Gastrocnemius medialis (tissue), 4 donors: ENCODE data around the gene PRDM16. TPM values are rescaled to one million over a fixed set of nuclear protein-coding genes. Genes with fewer than 3 reads are reported as not detected.

Source experiments
- ATAC-seq, 2 donors: fragments of 150-250 bp; one replicate each; pipeline ENCODE4 v1.9.1; 2016
- DNase-seq, 2 donors: peaks; one replicate each; pipeline ENCODE4 v3.0.0-alpha.2; 2019
- H3K27ac ChIP-seq, 4 donors: fragments of 200-600 bp; sonication (generic); 1 replicate in 1 of 4; 2 replicates in 3 of 4; pipeline ENCODE4 v1.5.1; 2016 to 2018; ENCODE audit warnings: mild to moderate bottlenecking in 2 of 4, moderate library complexity in 1 of 4
- H3K27me3 ChIP-seq, 3 donors: fragments of 200-600 bp; sonication (generic) in 2 of 3; 1 replicate in 1 of 3; 2 replicates in 2 of 3; pipeline versions ENCODE4 v1.5.1 to v1.6.0; 2016 to 2019; ENCODE audit warnings: mild to moderate bottlenecking in 1 of 3, moderate library complexity in 1 of 3
- H3K36me3 ChIP-seq, 2 donors: fragments of 200-600 bp; sonication (generic) in 1 of 2; one replicate each; pipeline ENCODE4 v1.5.1; 2017 to 2018
- H3K4me1 ChIP-seq, 2 donors: fragments of 200-600 bp; sonication (generic) in 1 of 2; one replicate each; pipeline ENCODE4 v1.5.1; 2016 to 2017; ENCODE audit warnings: mild to moderate bottlenecking in 2 of 2
- H3K4me3 ChIP-seq, 4 donors: fragments of 200-600 bp; sonication (generic) in 3 of 4; 1 replicate in 1 of 4; 2 replicates in 3 of 4; pipeline ENCODE4 v1.5.1; 2016 to 2019; ENCODE audit warnings: mild to moderate bottlenecking in 2 of 4
- H3K9me3 ChIP-seq, 3 donors: fragments of 200-600 bp; sonication (generic) in 2 of 3; 1 replicate in 1 of 3; 2 replicates in 2 of 3; pipeline ENCODE4 v1.5.1; 2016 to 2019
- POLR2A ChIP-seq, 2 donors: fragments of 450-650 bp; IDR thresholded peaks; one replicate each; pipeline ENCODE4 v1.6.1; 2017; ENCODE audit warnings: antibody characterized with exemption in 2 of 2, mild to moderate bottlenecking in 2 of 2, moderate library complexity in 2 of 2
- in situ Hi-C, 4 donors: fragments of 200-750 bp; cut with MboI; loops; one replicate each; pipeline versions ENCODE4 v1.15.0 to v1.8.0; 2017; ENCODE audit warnings: low sequenced_read_pairs in 4 of 4
- intact Hi-C: fragments of 100-400 bp; cut with DNase I; formaldehyde crosslinking; loops from one replicate; pipeline ENCODE4 v1.15.1; 2023; ENCODE audit warnings: low total_unique reads
- total RNA-seq, 4 donors: library from RNA; depleted of rRNA; stranded (reverse); fragments of >200 nt; gene quantifications; one replicate each; pipeline versions ENCODE4 v1.1.0 to v1.2.3, GENCODE V29; 2016
- TF ChIP-seq, protein P1 (sequence below), 5 experiments: fragments of 450-650 bp in 3 of 5; fragments of 200-600 bp in 2 of 5; sonication (generic) in 2 of 5; IDR thresholded peaks in 4 of 5; conservative IDR thresholded peaks in 1 of 5; 1 replicate in 4 of 5; 2 replicates in 1 of 5; pipeline ENCODE4 v1.5.1; 2016 to 2019; ENCODE audit warnings: antibody characterized with exemption in 5 of 5, mild to moderate bottlenecking in 3 of 5, moderate library complexity in 3 of 5

The PRDM16 gene
- total RNA-seq, 4 donors from 2014 or later, result 0.03 to 0.19 (median 0.17) TPM

DNA sequence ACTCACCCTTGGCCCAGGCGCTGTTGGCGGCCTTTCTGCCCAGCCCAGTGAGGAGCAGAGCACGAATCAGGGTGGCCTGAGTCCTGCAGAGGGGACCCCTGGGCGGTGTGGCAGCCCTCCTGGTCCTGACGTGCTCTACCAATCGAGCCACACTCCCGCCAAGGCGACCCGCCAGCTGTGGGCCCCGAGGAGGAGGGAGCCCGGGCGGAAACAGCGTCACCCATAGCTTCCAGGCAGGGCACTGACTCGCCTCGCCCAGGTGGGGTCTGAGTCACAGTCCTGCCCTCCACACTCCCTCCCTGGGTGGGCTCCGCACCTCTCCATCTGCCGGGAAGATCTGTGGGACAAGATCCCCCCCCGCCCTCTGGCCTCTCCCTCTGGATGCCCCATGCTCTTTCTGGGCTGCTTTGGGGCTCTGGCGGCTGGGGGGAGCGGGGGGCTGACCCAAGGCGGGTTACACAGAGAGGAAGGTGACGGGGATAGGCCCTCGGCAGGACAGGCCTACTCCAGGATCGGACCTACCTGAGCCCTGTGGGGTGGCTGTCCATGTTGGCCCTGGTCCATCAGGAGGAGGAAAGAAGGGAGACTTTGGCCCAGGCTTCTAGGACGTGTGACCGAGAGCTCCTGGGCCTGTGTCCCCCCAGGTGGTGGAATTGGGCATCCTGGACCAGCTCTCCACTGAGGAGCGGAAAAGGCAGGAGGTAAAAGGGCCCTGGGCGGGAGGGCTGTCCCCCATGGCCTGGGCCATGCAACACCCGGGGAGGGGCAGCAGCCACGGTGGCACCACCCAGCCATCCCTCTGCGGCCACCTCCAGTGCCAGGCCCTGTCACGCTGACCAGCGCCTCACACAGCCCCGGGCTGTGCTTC lies 399.5 kb downstream of the PRDM16 start:
- ATAC-seq, result no peak

DNA sequence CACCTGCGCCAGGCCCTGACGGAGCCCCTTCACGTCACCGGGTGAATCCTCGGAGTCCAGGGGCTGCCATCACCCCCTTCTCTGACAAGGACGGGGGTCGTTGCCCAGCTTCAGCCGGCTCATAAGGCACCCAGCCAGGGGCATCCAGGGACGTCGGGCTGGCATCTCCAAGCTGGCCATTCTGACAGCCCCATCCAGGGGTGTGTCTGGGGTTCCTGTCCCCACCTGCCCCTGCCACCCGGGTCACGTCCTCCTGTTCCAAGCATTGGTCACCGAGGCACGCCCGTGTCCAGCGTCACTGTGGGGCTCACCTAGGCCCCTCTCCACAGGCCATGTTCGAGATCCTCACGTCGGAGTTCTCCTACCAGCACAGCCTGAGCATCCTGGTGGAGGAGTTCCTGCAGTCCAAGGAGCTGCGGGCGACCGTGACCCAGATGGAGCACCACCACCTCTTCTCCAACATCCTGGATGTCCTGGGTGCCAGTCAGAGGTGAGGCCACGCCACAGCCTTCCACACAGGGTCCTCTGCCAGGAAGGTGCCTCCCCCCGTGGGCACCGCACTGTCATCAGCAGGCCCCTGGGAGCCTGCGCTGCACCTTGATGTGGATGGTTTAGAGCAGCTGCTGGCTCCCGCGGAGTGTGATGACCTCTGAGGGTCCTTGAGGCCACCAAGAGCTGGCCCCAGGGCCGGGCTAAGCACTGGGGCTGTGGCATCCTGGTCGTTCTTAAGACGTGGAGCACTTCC lies 400.3 kb downstream of the PRDM16 start:
- ATAC-seq (no peak), DNase-seq (no peak)
- intact Hi-C loops (no loop called here), in situ Hi-C loops (no loop called here)
- Histone ChIP-seq H3K4me1 (no peaks in the 10 kb centered on the region), H3K27me3 (no peaks in the 10 kb centered on the region), H3K4me3 (no peak overlapping the region), H3K9me3 (no peaks in the 10 kb centered on the region), H3K36me3 (no peaks in the 10 kb centered on the region), H3K27ac (no peak overlapping the region)
- no peak for TF ChIP-seq POLR2A (IDR thresholded peaks at IDR 0.05)
- TF ChIP-seq, protein P1, sequence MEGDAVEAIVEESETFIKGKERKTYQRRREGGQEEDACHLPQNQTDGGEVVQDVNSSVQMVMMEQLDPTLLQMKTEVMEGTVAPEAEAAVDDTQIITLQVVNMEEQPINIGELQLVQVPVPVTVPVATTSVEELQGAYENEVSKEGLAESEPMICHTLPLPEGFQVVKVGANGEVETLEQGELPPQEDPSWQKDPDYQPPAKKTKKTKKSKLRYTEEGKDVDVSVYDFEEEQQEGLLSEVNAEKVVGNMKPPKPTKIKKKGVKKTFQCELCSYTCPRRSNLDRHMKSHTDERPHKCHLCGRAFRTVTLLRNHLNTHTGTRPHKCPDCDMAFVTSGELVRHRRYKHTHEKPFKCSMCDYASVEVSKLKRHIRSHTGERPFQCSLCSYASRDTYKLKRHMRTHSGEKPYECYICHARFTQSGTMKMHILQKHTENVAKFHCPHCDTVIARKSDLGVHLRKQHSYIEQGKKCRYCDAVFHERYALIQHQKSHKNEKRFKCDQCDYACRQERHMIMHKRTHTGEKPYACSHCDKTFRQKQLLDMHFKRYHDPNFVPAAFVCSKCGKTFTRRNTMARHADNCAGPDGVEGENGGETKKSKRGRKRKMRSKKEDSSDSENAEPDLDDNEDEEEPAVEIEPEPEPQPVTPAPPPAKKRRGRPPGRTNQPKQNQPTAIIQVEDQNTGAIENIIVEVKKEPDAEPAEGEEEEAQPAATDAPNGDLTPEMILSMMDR (IDR thresholded peaks at IDR 0.05 in 4 of 5, conservative IDR thresholded peaks at IDR 0.05 in 1 of 5), result no peak

More for the DNA sequence above, 399.5 kb downstream of the PRDM16 start:
- intact Hi-C loops (no loop called here), in situ Hi-C loops (no loop called here)
- Histone ChIP-seq H3K27me3 (no peaks in the 10 kb centered on the region), H3K4me3 (no peak overlapping the region), H3K4me1 (no peaks in the 10 kb centered on the region), H3K36me3 (no peaks in the 10 kb centered on the region), H3K9me3 (no peaks in the 10 kb centered on the region), H3K27ac (no peak overlapping the region)
- TF ChIP-seq POLR2A (IDR thresholded peaks at IDR 0.05), result no peak
- TF ChIP-seq, protein P1 (IDR thresholded peaks at IDR 0.05 in 4 of 5, conservative IDR thresholded peaks at IDR 0.05 in 1 of 5), result no peak
- no peak for DNase-seq

DNA sequence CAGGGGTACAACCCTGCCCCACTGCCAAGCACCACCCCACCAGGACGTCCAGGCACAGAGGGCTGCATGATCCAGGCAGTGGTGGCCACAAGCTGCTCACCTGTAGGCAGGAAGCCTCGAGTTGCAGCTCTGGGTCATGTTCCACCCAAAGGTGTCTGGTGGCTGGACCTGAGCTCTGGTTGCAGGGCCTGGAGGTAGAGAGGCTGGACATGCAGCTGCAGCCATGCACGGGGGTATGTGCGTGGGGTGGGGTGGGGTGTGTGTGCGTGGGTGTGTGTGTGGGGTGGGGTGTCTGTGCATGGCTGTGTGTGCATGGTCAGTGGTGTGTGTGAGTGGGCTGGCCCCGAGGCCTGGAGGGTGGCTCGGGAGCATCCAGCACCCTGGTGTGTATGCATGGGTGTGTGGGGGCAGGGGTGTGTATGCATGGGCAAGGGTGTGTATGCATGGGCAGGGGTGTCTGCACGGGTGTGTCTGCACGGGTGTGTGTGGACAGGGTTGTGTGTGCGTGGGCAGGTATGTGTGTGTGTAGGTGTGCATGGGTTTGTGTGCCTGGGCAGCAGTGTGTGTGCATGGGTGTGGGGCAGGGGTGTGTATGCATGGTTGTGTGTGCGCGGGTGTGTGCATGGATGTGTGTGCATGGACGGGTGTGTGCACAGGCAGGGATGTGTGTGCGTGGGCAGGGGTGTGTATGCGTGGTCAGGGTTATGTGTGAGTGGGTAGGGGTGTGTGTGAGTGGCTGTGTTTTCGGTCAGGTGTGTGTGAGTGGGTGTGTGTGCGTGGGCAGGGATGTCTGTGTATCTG lies 401.0 kb downstream of the PRDM16 start:
- TF ChIP-seq, protein P1 (IDR thresholded peaks at IDR 0.05 in 4 of 5, conservative IDR thresholded peaks at IDR 0.05 in 1 of 5), result no peak
- TF ChIP-seq POLR2A (IDR thresholded peaks at IDR 0.05), result no peak
- Histone ChIP-seq H3K4me3 (no peak overlapping the region), H3K4me1 (no peaks in the 10 kb centered on the region), H3K27ac (no peak overlapping the region), H3K36me3 (no peaks in the 10 kb centered on the region), H3K27me3 (no peaks in the 10 kb centered on the region), H3K9me3 (no peaks in the 10 kb centered on the region)
- in situ Hi-C loops, result no loop called here
- no peak for ATAC-seq
- intact Hi-C loops, result no loop called here
- DNase-seq, result no peak

DNA sequence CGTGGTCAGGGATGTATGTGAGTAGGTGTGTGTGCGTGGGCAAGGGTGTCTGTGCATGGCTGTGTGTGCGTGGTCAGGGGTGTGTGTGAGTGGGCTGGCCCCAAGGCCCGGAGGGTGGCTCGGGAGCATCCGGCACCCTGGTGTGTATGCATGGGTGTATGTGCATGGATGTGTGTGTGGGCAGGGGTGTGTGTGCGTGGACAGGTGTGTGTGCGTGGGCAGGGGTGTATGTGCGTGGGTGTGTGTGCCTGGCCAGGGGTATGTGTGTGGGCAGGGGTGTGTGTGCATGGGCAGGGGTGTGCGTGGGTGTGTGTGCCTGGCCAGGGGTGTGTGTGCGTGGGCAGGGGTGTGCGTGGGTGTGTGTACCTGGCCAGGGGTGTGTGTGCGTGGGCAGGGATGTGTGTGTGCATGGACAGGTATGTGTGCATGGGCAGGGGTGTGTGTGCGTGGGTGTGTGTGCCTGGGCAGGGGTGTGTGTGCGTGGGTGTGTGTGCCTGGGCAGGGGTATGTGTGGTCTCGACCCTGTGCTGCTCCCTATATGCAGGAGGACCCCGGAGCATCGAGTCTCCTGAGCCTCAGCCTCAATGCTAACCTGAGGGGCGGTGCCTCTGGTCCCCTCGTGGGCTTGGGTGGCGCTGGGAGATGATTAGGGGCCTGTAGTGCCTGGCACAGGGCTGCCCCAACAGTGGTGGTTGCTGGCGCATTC lies 401.8 kb downstream of the PRDM16 start:
- Histone ChIP-seq H3K27ac (peak overlapping the region in 1 of 4 donors; percentile 22), H3K36me3 (no peaks in the 10 kb centered on the region), H3K27me3 (no peaks in the 10 kb centered on the region), H3K9me3 (no peaks in the 10 kb centered on the region), H3K4me3 (no peak overlapping the region), H3K4me1 (no peaks in the 10 kb centered on the region)
- DNase-seq, result no peak
- in situ Hi-C loops (no loop called here), intact Hi-C loops (loop anchor here (1.0 kb wide), 1 partner anchor 18 kb away; no protein-coding TSS in a partner anchor)
- TF ChIP-seq, protein P1 (IDR thresholded peaks at IDR 0.05 in 4 of 5, conservative IDR thresholded peaks at IDR 0.05 in 1 of 5), result no peak
- no peak for TF ChIP-seq POLR2A (IDR thresholded peaks at IDR 0.05)
- ATAC-seq, result no peak
